HCT116 (cell line): ENCODE measurements around the gene SIK3. TPM values are rescaled to one million over a fixed set of nuclear protein-coding genes. Genes with fewer than 3 reads are reported as not detected.

Experiments
- ATAC-seq: fragments of 200-7000 bp; cut with Tn5 transposase; 2 replicates; pipeline ENCODE4 v1.9.1; 2020; ENCODE audit warnings: mild to moderate bottlenecking, moderate library complexity
- BruUV-seq: library from RNA; stranded (reverse); fragments of 400-500 nt; replicated peaks from 2 replicates; lab custom pipeline; 2021; lab: Mats Ljungman, UMichigan
- CTCF ChIA-PET: fragments of 300-600 bp; sonication (Branson Sonifier 250); formaldehyde crosslinking; loops from one replicate; lab custom pipeline; 2021; ENCODE audit warnings: antibody characterized with exemption; lab: Charles Lee
- POLR2A ChIA-PET: fragments of 300-600, 350-600 bp; sonication (Branson Sonifier 250); formaldehyde crosslinking; loops from one replicate; lab custom pipeline; 2021; ENCODE audit warnings: antibody characterized with exemption; lab: Charles Lee
- RAD21 ChIA-PET, 2 experiments: fragments of 300-600 bp; sonication (Branson Sonifier 250); formaldehyde crosslinking; loops; one replicate each; lab custom pipeline; 2023; ENCODE audit warnings: low total read pairs in 2 of 2; ENCODE audit not compliant: uncharacterized antibody in 2 of 2, unreplicated experiment in 2 of 2, low non-redundant PET in 1 of 2; lab: Charles Lee
- DNase-seq: peaks from one replicate; pipeline ENCODE4 v3.0.0-alpha.2; 2010; ENCODE audit warnings: low read depth, low spot score
- H2AFZ ChIP-seq: fragments of 200-600 bp; shearing (Covaris generic), sonication (generic); 2 replicates; pipeline ENCODE4 v1.6.1; 2017; ENCODE audit warnings: low read depth, mixed run types, mixed read lengths, antibody characterized with exemption, low read length; ENCODE audit not compliant: poor library complexity, severe bottlenecking
- H3K27ac ChIP-seq: 2 replicates; pipeline ENCODE4 v1.5.1; 2012; ENCODE audit warnings: low read depth, low read length
- H3K27me3 ChIP-seq: fragments of 200-600 bp; sonication (generic); 2 replicates; pipeline ENCODE4 v1.6.1; 2016; ENCODE audit warnings: mixed run types, low read length, mixed read lengths; ENCODE audit not compliant: insufficient read depth
- H3K36me3 ChIP-seq, 2 experiments: fragments of 200-500 bp in 1 of 2; fragments of 200-600 bp in 1 of 2; sonication (Bioruptor generic) in 1 of 2; sonication (generic) in 1 of 2; 2 replicates each; pipeline versions ENCODE4 v1.5.1 to v1.6.1; 2014 to 2016; ENCODE audit warnings: low read length in 2 of 2, inconsistent platforms in 1 of 2, mixed read lengths in 1 of 2, mixed run types in 1 of 2; ENCODE audit not compliant: insufficient read depth in 2 of 2, control insufficient read depth in 1 of 2
- H3K4me1 ChIP-seq, 2 experiments: fragments of 200-600 bp in 1 of 2; sonication (generic) in 1 of 2; 2 replicates each; pipeline versions ENCODE4 v1.5.1 to v1.6.1; 2012 to 2017; ENCODE audit warnings: low read length in 2 of 2, inconsistent platforms in 1 of 2, mild to moderate bottlenecking in 1 of 2, mixed read lengths in 1 of 2, mixed run types in 1 of 2, moderate library complexity in 1 of 2; ENCODE audit not compliant: insufficient read depth in 2 of 2, control insufficient read depth in 1 of 2
- H3K4me2 ChIP-seq: fragments of 200-600 bp; sonication (generic); 2 replicates; pipeline ENCODE4 v1.6.1; 2017; ENCODE audit warnings: mixed run types, low read length, mixed read lengths
- H3K4me3 ChIP-seq, 2 experiments: fragments of 200-600 bp in 1 of 2; sonication (generic) in 1 of 2; replicated peaks in 1 of 2; 2 replicates each; pipeline ENCODE4 v1.5.1; 2011 to 2016; ENCODE audit warnings: low read length in 2 of 2, control low read depth in 1 of 2, low read depth in 1 of 2, mild to moderate bottlenecking in 1 of 2, mixed read lengths in 1 of 2, mixed run types in 1 of 2
- H3K79me2 ChIP-seq: fragments of 200-600 bp; sonication (generic); 2 replicates; pipeline ENCODE4 v1.6.1; 2017; ENCODE audit warnings: mild to moderate bottlenecking, mixed run types, low read length, moderate library complexity, mixed read lengths; ENCODE audit not compliant: insufficient read depth
- H3K9ac ChIP-seq: fragments of 200-600 bp; sonication (generic); 2 replicates; pipeline ENCODE4 v1.6.1; 2016; ENCODE audit warnings: low read length, mixed read lengths
- H3K9me2 ChIP-seq: fragments of 200-600 bp; sonication (generic), shearing (Covaris generic); 2 replicates; pipeline ENCODE4 v1.6.1; 2017; ENCODE audit warnings: mixed run types, mild to moderate bottlenecking, moderate library complexity; ENCODE audit not compliant: insufficient read depth
- H3K9me3 ChIP-seq, 2 experiments: fragments of 200-500 bp in 1 of 2; fragments of 200-600 bp in 1 of 2; sonication (Bioruptor generic) in 1 of 2; sonication (generic) in 1 of 2; 2 replicates each; pipeline ENCODE4 v1.6.1; 2014 to 2017; ENCODE audit warnings: low read length in 2 of 2, mixed read lengths in 2 of 2, inconsistent platforms in 1 of 2, low read depth in 1 of 2, mild to moderate bottlenecking in 1 of 2, mixed run types in 1 of 2, moderate library complexity in 1 of 2; ENCODE audit not compliant: control insufficient read depth in 1 of 2, insufficient read depth in 1 of 2
- H4K20me1 ChIP-seq: fragments of 200-600 bp; sonication (generic), shearing (Covaris generic); 2 replicates; pipeline ENCODE4 v1.6.1; 2017; ENCODE audit warnings: mixed run types, mild to moderate bottlenecking, moderate library complexity; ENCODE audit not compliant: insufficient read depth
- CBX3 ChIP-seq: IDR thresholded peaks from 2 replicates; pipeline ENCODE4 v1.6.1; 2012; ENCODE audit warnings: low read depth
- CEBPB ChIP-seq: IDR thresholded peaks from 2 replicates; pipeline ENCODE4 v1.6.1; 2012; ENCODE audit warnings: low read depth
- EGR1 ChIP-seq: IDR thresholded peaks from 2 replicates; pipeline ENCODE4 v1.6.1; 2012; ENCODE audit warnings: low read depth
- ELF1 ChIP-seq: IDR thresholded peaks from 2 replicates; pipeline ENCODE4 v1.6.1; 2012; ENCODE audit warnings: low read depth, borderline replicate concordance
- EZH2 ChIP-seq: fragments of 200-600 bp; sonication (generic); IDR thresholded peaks from 2 replicates; pipeline ENCODE4 v1.6.1; 2017; ENCODE audit warnings: antibody characterized with exemption, mixed run types
- FOSL1 ChIP-seq: IDR thresholded peaks from 2 replicates; pipeline ENCODE4 v1.6.1; 2012; ENCODE audit warnings: low read depth
- JUND ChIP-seq: IDR thresholded peaks from 2 replicates; pipeline ENCODE4 v1.6.1; 2012
- SP1 ChIP-seq: IDR thresholded peaks from 2 replicates; pipeline ENCODE4 v1.6.1; 2012; ENCODE audit warnings: low read depth
- SRF ChIP-seq: IDR thresholded peaks from 2 replicates; pipeline ENCODE4 v1.6.1; 2012; ENCODE audit warnings: low read depth
- ZFX ChIP-seq: fragments of 450-650 bp; IDR thresholded peaks from 2 replicates; pipeline ENCODE4 v1.6.1; 2017
- ZNF274 ChIP-seq: fragments of 200-500 bp; sonication (Bioruptor generic); IDR thresholded peaks from 2 replicates; pipeline ENCODE4 v1.6.1; 2014; ENCODE audit warnings: mild to moderate bottlenecking, low read depth, low read length, inconsistent platforms
- intact Hi-C: fragments of 100-400 bp; cut with micrococcal nuclease; formaldehyde crosslinking; loops from 2 replicates; pipeline ENCODE4 v1.10.0; 2022
- total RNA-seq: library from RNA; stranded (reverse); gene quantifications from one replicate; pipeline ENCODE4 v1.2.1, GENCODE V29; 2021; ENCODE audit not compliant: unreplicated experiment
- TF ChIP-seq, protein P1 (sequence below): IDR thresholded peaks from 2 replicates; pipeline ENCODE4 v1.6.1; 2012
- TF ChIP-seq, protein P2 (sequence below): IDR thresholded peaks from 2 replicates; pipeline ENCODE4 v1.6.1; 2011; ENCODE audit warnings: mild to moderate bottlenecking, low read length, moderate library complexity; ENCODE audit not compliant: insufficient replicate concordance; ENCODE audit errors: extremely low read depth
- TF ChIP-seq, protein P3 (sequence below), 3 experiments: fragments of 200-600 bp in 1 of 3; sonication (generic) in 1 of 3; IDR thresholded peaks in 2 of 3; conservative IDR thresholded peaks in 1 of 3; 2 replicates each; pipeline ENCODE4 v1.5.1; 2012 to 2017; ENCODE audit warnings: low read depth in 2 of 3, low read length in 2 of 3, antibody characterized with exemption in 1 of 3, borderline replicate concordance in 1 of 3, control low read depth in 1 of 3, mild to moderate bottlenecking in 1 of 3, mixed read lengths in 1 of 3, mixed run types in 1 of 3, moderate library complexity in 1 of 3; ENCODE audit not compliant: insufficient read depth in 1 of 3

Gene SIK3
- total RNA-seq, 1 experiment from 2014 or later = 21.0 TPM

DNA sequence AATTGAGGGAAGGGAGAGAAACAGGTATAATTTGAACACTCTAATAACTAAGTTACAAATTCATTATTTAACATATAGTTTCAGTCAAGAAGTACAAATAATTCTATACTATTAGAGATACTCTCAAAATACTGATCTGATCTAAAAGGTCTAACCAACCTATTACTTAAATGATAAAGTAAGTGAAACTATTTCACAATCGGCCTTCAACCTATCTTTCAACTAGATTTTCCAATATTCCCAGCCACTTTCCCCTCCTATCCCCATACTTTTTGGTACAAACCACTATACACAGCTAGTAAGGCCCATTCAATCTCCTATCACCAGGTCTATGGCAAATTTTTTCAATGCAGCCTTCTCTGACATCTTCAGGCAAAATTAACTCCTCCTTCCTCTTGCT, 106.7 kb downstream of the SIK3 start:
- ChIA-PET POLR2A (no interaction called here), RAD21 (no interaction called here), CTCF (no interaction called here)
- Histone ChIP-seq H3K9me2 (no peaks in the 10 kb centered on the region), H3K79me2 (peaks cover 35% of the 10 kb centered on the region), H3K9me3 (no peaks in the 10 kb centered on the region), H3K27me3 (no peaks in the 10 kb centered on the region), H4K20me1 (no peaks in the 10 kb centered on the region), H3K9ac (no peak overlapping the region), H3K36me3 (no peaks in the 10 kb centered on the region), H3K4me3 (no peak overlapping the region), H3K4me2 (no peak overlapping the region), H3K4me1 (peaks cover 0 to 11% of the 10 kb centered on the region in 2 experiments; a peak in 2 of 4 replicates), H2AFZ (no peak overlapping the region), H3K27ac (no peak overlapping the region)
- no TSS peak for BruUV-seq
- DNase-seq = no peak
- intact Hi-C loops = no loop called here
- TF ChIP-seq EZH2 = no peak
- TF ChIP-seq ZNF274 = no peak
- no peak for TF ChIP-seq CEBPB
- no peak for TF ChIP-seq CBX3
- TF ChIP-seq SRF = no peak
- TF ChIP-seq, protein P1, sequence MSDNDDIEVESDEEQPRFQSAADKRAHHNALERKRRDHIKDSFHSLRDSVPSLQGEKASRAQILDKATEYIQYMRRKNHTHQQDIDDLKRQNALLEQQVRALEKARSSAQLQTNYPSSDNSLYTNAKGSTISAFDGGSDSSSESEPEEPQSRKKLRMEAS = no peak
- no peak for TF ChIP-seq JUND
- no peak for TF ChIP-seq FOSL1
- TF ChIP-seq SP1 = no peak
- TF ChIP-seq, protein P2, sequence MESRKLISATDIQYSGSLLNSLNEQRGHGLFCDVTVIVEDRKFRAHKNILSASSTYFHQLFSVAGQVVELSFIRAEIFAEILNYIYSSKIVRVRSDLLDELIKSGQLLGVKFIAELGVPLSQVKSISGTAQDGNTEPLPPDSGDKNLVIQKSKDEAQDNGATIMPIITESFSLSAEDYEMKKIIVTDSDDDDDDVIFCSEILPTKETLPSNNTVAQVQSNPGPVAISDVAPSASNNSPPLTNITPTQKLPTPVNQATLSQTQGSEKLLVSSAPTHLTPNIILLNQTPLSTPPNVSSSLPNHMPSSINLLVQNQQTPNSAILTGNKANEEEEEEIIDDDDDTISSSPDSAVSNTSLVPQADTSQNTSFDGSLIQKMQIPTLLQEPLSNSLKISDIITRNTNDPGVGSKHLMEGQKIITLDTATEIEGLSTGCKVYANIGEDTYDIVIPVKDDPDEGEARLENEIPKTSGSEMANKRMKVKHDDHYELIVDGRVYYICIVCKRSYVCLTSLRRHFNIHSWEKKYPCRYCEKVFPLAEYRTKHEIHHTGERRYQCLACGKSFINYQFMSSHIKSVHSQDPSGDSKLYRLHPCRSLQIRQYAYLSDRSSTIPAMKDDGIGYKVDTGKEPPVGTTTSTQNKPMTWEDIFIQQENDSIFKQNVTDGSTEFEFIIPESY = no peak
- TF ChIP-seq ELF1 = no peak
- no peak for TF ChIP-seq ZFX
- no peak for TF ChIP-seq EGR1
- TF ChIP-seq, protein P3, sequence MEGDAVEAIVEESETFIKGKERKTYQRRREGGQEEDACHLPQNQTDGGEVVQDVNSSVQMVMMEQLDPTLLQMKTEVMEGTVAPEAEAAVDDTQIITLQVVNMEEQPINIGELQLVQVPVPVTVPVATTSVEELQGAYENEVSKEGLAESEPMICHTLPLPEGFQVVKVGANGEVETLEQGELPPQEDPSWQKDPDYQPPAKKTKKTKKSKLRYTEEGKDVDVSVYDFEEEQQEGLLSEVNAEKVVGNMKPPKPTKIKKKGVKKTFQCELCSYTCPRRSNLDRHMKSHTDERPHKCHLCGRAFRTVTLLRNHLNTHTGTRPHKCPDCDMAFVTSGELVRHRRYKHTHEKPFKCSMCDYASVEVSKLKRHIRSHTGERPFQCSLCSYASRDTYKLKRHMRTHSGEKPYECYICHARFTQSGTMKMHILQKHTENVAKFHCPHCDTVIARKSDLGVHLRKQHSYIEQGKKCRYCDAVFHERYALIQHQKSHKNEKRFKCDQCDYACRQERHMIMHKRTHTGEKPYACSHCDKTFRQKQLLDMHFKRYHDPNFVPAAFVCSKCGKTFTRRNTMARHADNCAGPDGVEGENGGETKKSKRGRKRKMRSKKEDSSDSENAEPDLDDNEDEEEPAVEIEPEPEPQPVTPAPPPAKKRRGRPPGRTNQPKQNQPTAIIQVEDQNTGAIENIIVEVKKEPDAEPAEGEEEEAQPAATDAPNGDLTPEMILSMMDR (IDR thresholded peaks at IDR 0.05 in 2 of 3, conservative IDR thresholded peaks at IDR 0.05 in 1 of 3; ENCODE audit: borderline replicate concordance in 1 of 3, insufficient read depth in 1 of 3, low read depth in 2 of 3, low read length in 2 of 3) = no peak
- no peak for ATAC-seq
